Fibroblast of lung (primary cell): Measurements from ENCODE around the gene TMEM170A. TPM values are rescaled to one million over a fixed set of nuclear protein-coding genes. Genes with fewer than 3 reads are reported as not detected.

Experiments
- DNase-seq, 2 donors: peaks; one replicate each; pipeline versions ENCODE4 v3.0.0 to v3.0.0-alpha.2; 2010; ENCODE audit warnings: low read depth in 2 of 2
- H2AFZ ChIP-seq: 2 replicates; pipeline ENCODE4 v1.5.1; 2012; ENCODE audit warnings: low read length, control low read depth, inconsistent platforms
- H3K27ac ChIP-seq: 2 replicates; pipeline ENCODE4 v1.5.1; 2011; ENCODE audit warnings: low read length, control low read depth; ENCODE audit not compliant: insufficient read depth
- H3K27me3 ChIP-seq: 2 replicates; pipeline ENCODE4 v1.5.1; 2011; ENCODE audit warnings: mild to moderate bottlenecking, low read length; ENCODE audit not compliant: control insufficient read depth, insufficient read depth
- H3K36me3 ChIP-seq: 2 replicates; pipeline ENCODE4 v1.5.1; 2011; ENCODE audit warnings: low read length; ENCODE audit not compliant: control insufficient read depth, insufficient read depth
- H3K4me1 ChIP-seq: 2 replicates; pipeline ENCODE4 v1.5.1; 2011; ENCODE audit warnings: low read length; ENCODE audit not compliant: control insufficient read depth, insufficient read depth; ENCODE audit errors: extremely low read depth
- H3K4me2 ChIP-seq: 2 replicates; pipeline ENCODE4 v1.5.1; 2011; ENCODE audit warnings: low read length, control low read depth; ENCODE audit not compliant: insufficient read depth; ENCODE audit errors: extremely low read depth
- H3K4me3 ChIP-seq, 4 experiments: fragments of 200-600 bp in 1 of 4; sonication (generic) in 1 of 4; replicated peaks in 1 of 4; 2 replicates each; pipeline ENCODE4 v1.5.1; 2011 to 2016; ENCODE audit warnings: low read length in 4 of 4, low read depth in 3 of 4, mild to moderate bottlenecking in 3 of 4, control low read depth in 2 of 4, inconsistent platforms in 1 of 4, mixed read lengths in 1 of 4; ENCODE audit not compliant: insufficient read depth in 1 of 4; ENCODE audit errors: control extremely low read depth in 1 of 4
- H3K79me2 ChIP-seq: 2 replicates; pipeline ENCODE4 v1.5.1; 2012; ENCODE audit warnings: mild to moderate bottlenecking, low read length, inconsistent platforms; ENCODE audit not compliant: control insufficient read depth, insufficient read depth
- H3K9ac ChIP-seq: 2 replicates; pipeline ENCODE4 v1.5.1; 2011; ENCODE audit warnings: mild to moderate bottlenecking, low read length, control low read depth; ENCODE audit not compliant: insufficient read depth
- H3K9me3 ChIP-seq: 2 replicates; pipeline ENCODE4 v1.5.1; 2012; ENCODE audit warnings: low read depth, low read length; ENCODE audit not compliant: control insufficient read depth, insufficient read depth
- H4K20me1 ChIP-seq: 2 replicates; pipeline ENCODE4 v1.5.1; 2011; ENCODE audit warnings: low read length; ENCODE audit not compliant: control insufficient read depth, insufficient read depth; ENCODE audit errors: extremely low read depth
- CTCF ChIP-seq, 2 donors: IDR thresholded peaks in 1 of 2; conservative IDR thresholded peaks in 1 of 2; 1 replicate in 1 of 2; 2 replicates in 1 of 2; pipeline ENCODE4 v1.5.1; 2011 to 2012; ENCODE audit warnings: low read length in 2 of 2, control low read depth in 1 of 2, inconsistent platforms in 1 of 2, low read depth in 1 of 2, mild to moderate bottlenecking in 1 of 2
- EZH2 ChIP-seq: IDR thresholded peaks from 2 replicates; pipeline ENCODE4 v1.5.1; 2012; ENCODE audit warnings: low read length, control low read depth, mild to moderate bottlenecking; ENCODE audit errors: missing control alignments
- polyA plus RNA-seq, 2 donors: library from polyadenylated mRNA; depleted of rRNA in 1 of 2; stranded (reverse) in 1 of 2; unstranded in 1 of 2; fragments of >200 nt; gene quantifications; 2 replicates each; pipeline ENCODE4 v1.2.1, GENCODE V29; 2011 to 2012; ENCODE audit warnings: missing spikeins in 1 of 2
- total RNA-seq: library from RNA; depleted of rRNA; stranded (reverse); fragments of >200 nt; gene quantifications from 2 replicates; pipeline ENCODE4 v1.2.1, GENCODE V29; 2014

Gene TMEM170A
- total and polyA plus RNA-seq, 2 donors (not counting 1 experiment from before 2014, with no cell fraction given): 12.3 to 14.5 TPM

DNA sequence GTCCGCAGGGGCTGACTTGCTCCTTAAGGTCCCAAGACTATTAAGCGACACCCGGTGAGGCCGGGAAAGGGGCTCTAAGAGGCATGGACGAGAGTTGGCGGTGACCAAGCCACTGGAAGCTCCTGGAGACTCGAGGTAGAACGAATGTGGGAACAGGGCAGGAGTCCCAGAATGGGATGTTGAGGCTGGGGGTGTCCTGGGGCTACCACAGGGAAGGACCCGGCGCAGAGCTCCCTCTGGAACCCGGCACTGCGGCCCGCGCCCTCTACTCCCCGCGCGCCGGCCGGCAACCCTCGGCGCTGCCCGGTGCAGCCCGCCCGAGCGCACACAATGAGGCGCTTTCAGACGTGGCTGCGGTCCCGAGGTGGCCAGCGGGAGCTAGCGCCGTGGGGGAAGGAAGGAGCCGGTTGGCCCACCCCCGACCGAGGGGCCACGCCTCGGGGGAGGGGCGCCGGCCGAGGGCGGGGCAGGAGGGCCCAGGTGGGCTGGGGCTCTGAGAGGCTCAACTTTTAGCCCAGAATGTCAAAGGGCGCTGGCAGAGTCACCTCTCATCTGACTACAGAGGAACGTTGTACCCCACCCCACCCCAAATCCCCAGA lies 30.7 kb upstream of the TMEM170A start, which contains the start of gene CHST6:
TSS of gene CHST6 (minus strand) at position 366 of the 599 bp plus-strand sequence. CDS start 15,613 bp downstream, outside the sequence.
- TF ChIP-seq CTCF (conservative IDR thresholded peaks at IDR 0.05 in 1 of 2, IDR thresholded peaks at IDR 0.05 in 1 of 2; ENCODE audit: low read depth in 1 of 2, low read length in 2 of 2) (no peak), EZH2 (no peak)
- Histone ChIP-seq H3K4me3 (peak within 1 kb of the TSS; percentile 6 to 42 (median 24)), H3K36me3 (no peaks in the 10 kb centered on the region), H3K9ac (no peak within 1 kb of the TSS), H3K4me2 (peak within 1 kb of the TSS; percentile 84), H2AFZ (peak within 1 kb of the TSS; percentile 34), H3K27ac (no peak within 1 kb of the TSS), H3K9me3 (no peaks in the 10 kb centered on the region), H3K27me3 (peaks cover 5% of the 10 kb centered on the region), H3K4me1 (no peaks in the 10 kb centered on the region), H4K20me1 (no peaks in the 10 kb centered on the region), H3K79me2 (no peaks in the 10 kb centered on the region)
- peak in 1 of 2 donors; percentile 52 for DNase-seq

DNA sequence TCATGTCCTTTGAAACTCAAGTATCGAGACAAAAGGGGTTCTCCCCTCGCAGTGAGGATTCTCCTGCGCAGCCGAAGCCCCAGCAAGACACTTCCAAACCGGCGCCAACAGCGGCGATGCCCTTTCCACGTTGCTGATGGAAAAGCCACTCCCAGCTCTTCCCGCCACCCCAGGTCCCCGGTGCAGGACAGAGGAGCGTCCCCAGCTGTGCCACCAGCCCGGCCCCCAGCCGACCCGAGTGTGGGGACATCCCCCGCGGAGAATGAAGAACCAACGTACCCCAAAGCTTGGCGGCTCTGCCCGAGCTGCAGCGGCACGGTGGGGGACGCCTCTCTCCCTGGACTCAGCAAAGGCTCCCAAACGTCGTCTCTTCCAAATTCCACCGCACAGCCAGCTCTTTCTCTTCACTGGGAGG lies 30.2 kb upstream of the TMEM170A start:
- H2AFZ ChIP-seq: peak overlapping the region; percentile 34
- no peak overlapping the region for H3K27ac ChIP-seq
- no peaks in the 10 kb centered on the region for H3K79me2 ChIP-seq
- peak overlapping the region; percentile 84 for H3K4me2 ChIP-seq
- no peaks in the 10 kb centered on the region for H3K4me1 ChIP-seq
- TF ChIP-seq EZH2 (no peak), CTCF (conservative IDR thresholded peaks at IDR 0.05 in 1 of 2, IDR thresholded peaks at IDR 0.05 in 1 of 2; ENCODE audit: low read depth in 1 of 2, low read length in 2 of 2) (no peak)
- H3K9ac ChIP-seq: no peak overlapping the region
- no peaks in the 10 kb centered on the region for H3K9me3 ChIP-seq
- H3K36me3 ChIP-seq: no peaks in the 10 kb centered on the region
- DNase-seq: no peak
- H3K4me3 ChIP-seq: peak overlapping the region; percentile 6 to 42 (median 24)
- peaks cover 5% of the 10 kb centered on the region for H3K27me3 ChIP-seq
- no peaks in the 10 kb centered on the region for H4K20me1 ChIP-seq

GRCh38 chr16:75494184-75494583 lies 29.7 kb upstream of the TMEM170A start:
- Histone ChIP-seq H3K4me1 (no peaks in the 10 kb centered on the region), H3K9me3 (no peaks in the 10 kb centered on the region), H3K79me2 (no peaks in the 10 kb centered on the region), H3K4me2 (peak overlapping the region; percentile 84), H3K36me3 (no peaks in the 10 kb centered on the region), H3K27ac (no peak overlapping the region), H4K20me1 (no peaks in the 10 kb centered on the region), H3K9ac (no peak overlapping the region), H3K27me3 (peaks cover 5% of the 10 kb centered on the region), H3K4me3 (peak overlapping the region in 1 of 4 experiments; percentile 23), H2AFZ (no peak overlapping the region)
- DNase-seq: no peak
- TF ChIP-seq CTCF (conservative IDR thresholded peaks at IDR 0.05 in 1 of 2, IDR thresholded peaks at IDR 0.05 in 1 of 2; ENCODE audit: low read depth in 1 of 2, low read length in 2 of 2) (no peak), EZH2 (no peak)
